Measurements from ENCODE around the gene CAMK2A.

The CAMK2A gene

DNA sequence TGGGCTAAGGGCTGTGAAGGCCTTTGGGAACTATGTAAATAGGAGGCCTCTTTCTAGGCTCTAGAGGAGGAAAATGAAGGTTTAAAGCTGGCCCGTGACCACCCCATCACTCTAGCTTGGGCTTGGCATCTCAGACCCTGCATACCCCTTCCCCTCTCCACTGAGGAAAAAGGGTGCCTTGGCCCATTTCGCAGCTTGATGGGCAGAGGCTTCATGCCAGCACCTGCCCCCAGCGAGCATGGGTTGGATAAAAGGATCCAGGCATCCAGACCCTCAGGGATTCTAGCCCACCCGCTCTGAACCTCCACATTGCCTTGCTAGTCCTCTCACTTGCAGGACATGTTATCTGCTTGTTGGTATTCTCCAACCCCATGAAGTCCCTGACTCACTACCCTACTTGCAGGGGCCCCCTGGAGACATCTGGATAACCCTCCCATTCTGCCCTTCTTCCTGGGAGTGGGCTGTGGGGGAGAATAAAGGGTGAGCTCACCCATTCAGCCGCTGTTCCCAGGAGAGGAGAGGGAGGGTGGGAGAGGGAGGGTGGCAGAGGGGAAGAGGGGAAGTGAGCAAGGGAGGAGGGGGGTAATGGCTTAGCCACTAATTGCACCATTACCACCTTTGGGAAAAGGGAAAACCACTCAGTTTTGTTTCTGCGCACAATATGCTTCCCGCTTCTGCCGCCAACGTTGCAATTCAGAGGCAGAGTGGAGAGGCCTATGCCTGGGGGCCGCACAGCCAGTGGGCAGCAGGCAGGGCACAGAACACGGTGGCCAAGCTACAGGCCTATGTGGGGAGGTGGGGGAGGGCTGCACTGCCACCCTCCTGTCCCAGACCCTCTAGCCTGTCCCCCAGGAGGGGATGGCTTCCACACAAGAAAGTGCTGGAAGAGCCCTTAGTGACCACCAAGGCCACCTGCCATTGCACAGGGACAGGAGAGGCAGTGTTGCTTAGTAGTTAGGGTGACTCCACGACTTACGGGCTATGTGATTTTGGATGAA is 2.1 kb upstream of the CAMK2A start:
- Histone ChIP-seq H3K27ac (no peak overlapping the region), H3K4me3 (no peak overlapping the region)
- no peak for DNase-seq (ENCODE audit: low spot score)
- TF ChIP-seq, protein P1, sequence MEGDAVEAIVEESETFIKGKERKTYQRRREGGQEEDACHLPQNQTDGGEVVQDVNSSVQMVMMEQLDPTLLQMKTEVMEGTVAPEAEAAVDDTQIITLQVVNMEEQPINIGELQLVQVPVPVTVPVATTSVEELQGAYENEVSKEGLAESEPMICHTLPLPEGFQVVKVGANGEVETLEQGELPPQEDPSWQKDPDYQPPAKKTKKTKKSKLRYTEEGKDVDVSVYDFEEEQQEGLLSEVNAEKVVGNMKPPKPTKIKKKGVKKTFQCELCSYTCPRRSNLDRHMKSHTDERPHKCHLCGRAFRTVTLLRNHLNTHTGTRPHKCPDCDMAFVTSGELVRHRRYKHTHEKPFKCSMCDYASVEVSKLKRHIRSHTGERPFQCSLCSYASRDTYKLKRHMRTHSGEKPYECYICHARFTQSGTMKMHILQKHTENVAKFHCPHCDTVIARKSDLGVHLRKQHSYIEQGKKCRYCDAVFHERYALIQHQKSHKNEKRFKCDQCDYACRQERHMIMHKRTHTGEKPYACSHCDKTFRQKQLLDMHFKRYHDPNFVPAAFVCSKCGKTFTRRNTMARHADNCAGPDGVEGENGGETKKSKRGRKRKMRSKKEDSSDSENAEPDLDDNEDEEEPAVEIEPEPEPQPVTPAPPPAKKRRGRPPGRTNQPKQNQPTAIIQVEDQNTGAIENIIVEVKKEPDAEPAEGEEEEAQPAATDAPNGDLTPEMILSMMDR (IDR thresholded peaks at IDR 0.05): no peak

DNA sequence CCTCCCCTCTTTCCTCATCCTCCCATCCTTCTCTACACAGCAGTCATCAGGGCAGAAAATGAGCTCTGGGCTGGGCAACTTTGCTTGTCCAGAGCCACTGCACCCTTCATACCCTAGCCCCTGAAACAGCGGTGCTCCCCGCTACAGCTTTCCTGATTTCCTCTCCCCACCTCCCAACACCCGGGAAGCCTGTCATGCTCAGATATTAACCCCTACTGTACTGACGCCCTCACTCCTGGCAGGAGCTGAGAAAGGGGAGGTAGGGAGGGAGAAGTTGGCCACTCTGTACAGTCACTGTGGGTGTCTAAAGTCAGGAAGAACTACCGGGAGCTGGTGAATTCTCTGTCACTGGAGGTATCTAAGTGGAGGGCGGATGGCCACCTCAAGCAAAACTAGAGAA is 782 bp downstream of the CAMK2A start:
- DNase-seq (ENCODE audit: low spot score): no peak
- H3K27ac ChIP-seq: no peak overlapping the region
- no peak overlapping the region for H3K4me3 ChIP-seq
- TF ChIP-seq, protein P1 (IDR thresholded peaks at IDR 0.05): no peak

DNA sequence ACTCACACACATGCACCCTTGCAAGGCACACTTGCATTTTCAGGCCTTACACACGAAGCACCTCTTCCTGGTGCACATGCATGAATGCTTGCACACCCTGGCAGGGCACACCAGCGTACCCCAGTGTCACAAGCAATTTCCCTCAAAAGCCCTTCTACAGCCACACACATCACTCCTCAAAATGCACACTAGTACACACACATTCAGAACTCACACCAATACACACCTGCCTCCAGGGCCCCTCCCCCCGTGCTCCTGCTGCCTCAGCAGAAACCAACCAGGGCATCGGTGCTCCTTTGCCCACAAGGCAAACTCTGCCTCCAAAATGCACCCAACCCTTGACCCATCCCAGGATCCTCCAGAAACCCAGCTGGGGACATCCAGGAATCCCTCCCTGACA is 1.2 kb downstream of the CAMK2A start:
- no peak overlapping the region for H3K27ac ChIP-seq
- TF ChIP-seq, protein P1 (IDR thresholded peaks at IDR 0.05): no peak
- no peak for DNase-seq (ENCODE audit: low spot score)
- H3K4me3 ChIP-seq: no peak overlapping the region

DNA sequence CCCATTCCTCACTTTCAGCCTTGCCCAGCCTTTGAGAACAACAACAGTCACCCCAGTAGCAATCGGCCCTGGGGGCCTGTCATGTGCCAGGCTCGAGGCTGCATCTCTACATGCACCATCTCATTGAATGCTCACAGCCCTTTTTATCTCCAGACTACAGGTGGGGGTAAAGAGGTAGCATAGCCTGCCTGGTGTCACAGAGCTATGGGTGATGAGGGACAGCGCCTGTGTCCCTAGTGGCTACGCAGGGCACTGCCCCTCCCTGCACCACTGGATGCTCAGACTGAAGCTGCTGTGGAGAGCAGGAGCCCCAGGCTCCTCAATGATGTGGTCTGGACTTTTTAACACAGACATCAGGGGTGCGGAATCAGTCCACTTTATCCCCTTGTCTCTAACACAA is 2.8 kb downstream of the CAMK2A start:
- H3K27ac ChIP-seq: no peak overlapping the region
- TF ChIP-seq, protein P1 (IDR thresholded peaks at IDR 0.05): no peak
- H3K4me3 ChIP-seq: no peak overlapping the region
- no peak for DNase-seq (ENCODE audit: low spot score)

DNA sequence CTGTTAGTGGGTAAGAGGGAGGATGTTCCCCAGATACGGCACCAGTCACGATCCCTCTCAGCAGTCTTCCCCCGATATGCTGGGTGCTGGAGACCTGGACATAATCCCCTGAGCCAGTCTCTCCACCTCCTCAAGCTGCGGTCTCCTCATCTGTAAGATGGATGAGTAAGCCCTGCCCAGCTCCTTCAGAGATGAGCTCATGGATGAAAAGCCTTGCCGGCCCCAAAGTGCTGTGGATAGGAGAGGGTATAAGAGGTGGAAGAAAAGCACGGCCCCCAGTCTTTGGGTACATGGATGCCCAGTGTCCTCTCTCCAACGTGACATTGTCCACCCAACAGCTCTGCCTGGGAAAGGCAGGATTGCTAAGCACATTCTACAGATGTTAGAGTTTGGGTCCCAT is 4.5 kb downstream of the CAMK2A start:
- TF ChIP-seq, protein P1 (IDR thresholded peaks at IDR 0.05): no peak
- Histone ChIP-seq H3K27ac (no peak overlapping the region), H3K4me3 (no peak overlapping the region)
- no peak for DNase-seq (ENCODE audit: low spot score)

DNA sequence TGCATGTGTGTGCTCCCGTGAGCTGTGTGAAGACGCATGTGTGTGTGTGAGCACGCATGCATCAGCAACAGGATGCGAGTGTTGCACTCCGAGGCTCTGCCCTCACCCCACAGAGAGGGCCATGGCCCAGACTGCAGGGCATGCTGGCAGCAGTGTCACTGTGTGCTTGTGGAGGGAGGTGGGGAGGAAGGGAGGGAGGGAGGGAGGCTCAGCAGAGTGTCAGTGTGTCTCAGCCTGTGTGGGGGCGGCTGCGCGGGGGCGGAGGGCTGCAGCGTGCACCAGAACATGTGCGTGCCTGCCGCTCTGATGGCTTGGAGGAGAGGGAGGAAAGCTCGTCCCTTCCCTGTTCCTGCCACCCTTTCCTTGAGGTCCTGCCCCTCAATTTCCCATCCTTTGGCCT is 5.3 kb downstream of the CAMK2A start:
- Histone ChIP-seq H3K4me3 (no peak overlapping the region), H3K27ac (no peak overlapping the region)
- TF ChIP-seq, protein P1 (IDR thresholded peaks at IDR 0.05): no peak
- no peak for DNase-seq (ENCODE audit: low spot score)

DNA sequence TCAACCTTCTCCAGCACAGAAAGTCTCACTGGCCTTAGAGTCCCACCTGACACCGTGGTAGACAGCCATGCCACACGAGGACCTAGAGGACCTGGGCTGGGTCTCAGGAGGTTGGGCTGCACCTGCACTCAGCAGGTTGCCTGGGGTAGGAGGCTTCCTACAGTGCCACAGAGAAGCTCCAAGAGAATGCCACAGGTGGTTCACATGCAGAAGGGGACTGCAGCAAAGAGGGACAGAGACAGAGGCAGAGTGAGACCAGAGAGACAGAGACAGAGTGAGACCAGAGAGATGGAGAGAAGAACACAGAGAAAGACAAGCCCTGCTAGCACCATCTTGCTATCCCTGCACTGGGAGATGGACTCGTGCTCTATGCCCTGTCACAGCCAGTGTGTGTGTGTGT is 5.7 kb downstream of the CAMK2A start:
- no peak for DNase-seq (ENCODE audit: low spot score)
- Histone ChIP-seq H3K4me3 (no peak overlapping the region), H3K27ac (no peak overlapping the region)
- TF ChIP-seq, protein P1 (IDR thresholded peaks at IDR 0.05): no peak
